GM12873 (cell line): ENCODE results near the gene SCARF1.

ENCODE experiments used
- TF ChIP-seq, protein P1 (sequence below): IDR thresholded peaks from 2 replicates; pipeline ENCODE4 v1.5.1; 2012; ENCODE audit warnings: low read depth, mild to moderate bottlenecking, moderate library complexity, low read length, control low read depth; ENCODE audit not compliant: insufficient read depth; ENCODE audit errors: missing control alignments

SCARF1 gene

DNA sequence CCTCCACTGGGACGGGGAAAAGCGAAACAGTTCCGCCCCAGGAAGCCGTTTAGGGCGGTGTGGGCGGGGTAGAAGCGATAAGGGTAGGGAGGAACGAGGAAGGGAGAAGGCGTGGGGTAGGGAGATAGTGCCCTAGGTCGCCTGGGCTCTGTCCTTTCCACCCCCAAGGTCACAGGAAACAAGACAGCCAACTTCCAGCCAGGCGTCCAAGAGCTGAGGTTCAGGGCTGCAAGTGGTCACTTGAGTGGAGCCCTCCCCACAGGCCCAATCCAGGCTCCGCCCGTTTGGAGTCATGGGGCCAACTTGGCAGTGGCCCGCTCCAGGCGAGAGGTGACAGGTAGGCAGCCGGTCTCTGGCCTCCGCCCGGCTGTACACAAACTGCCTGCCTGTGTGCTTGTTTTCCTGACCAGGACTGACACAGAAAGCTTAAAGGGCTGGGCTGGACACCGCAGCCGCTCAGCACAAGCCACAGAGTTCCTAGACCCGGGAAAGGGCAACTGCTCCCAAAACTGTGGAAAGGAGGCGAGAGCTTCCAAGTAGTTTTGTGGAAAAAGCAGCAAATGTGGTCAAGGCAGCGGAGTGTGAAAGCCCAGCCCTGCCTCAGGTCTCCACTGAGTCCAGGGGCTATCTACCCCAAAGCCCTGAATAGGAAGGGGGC, 4.4 kb upstream of the SCARF1 start, which contains the start of gene RILP:
Gene RILP, minus strand, starts transcription at position 23 of the 658 bp plus-strand sequence. CDS start 62 bp downstream, outside the sequence.
- TF ChIP-seq, protein P1, sequence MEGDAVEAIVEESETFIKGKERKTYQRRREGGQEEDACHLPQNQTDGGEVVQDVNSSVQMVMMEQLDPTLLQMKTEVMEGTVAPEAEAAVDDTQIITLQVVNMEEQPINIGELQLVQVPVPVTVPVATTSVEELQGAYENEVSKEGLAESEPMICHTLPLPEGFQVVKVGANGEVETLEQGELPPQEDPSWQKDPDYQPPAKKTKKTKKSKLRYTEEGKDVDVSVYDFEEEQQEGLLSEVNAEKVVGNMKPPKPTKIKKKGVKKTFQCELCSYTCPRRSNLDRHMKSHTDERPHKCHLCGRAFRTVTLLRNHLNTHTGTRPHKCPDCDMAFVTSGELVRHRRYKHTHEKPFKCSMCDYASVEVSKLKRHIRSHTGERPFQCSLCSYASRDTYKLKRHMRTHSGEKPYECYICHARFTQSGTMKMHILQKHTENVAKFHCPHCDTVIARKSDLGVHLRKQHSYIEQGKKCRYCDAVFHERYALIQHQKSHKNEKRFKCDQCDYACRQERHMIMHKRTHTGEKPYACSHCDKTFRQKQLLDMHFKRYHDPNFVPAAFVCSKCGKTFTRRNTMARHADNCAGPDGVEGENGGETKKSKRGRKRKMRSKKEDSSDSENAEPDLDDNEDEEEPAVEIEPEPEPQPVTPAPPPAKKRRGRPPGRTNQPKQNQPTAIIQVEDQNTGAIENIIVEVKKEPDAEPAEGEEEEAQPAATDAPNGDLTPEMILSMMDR: no peak

- TF ChIP-seq, protein P1: peak; percentile 84
Measured at GRCh38 chr17:1648963-1649843, 3.7 kb upstream of the SCARF1 start.

GRCh38 chr17:1648173-1648962, 2.8 kb upstream of the SCARF1 start:
- TF ChIP-seq, protein P1: no peak

- TF ChIP-seq, protein P1: no peak
Measured at GRCh38 chr17:1647802-1648171, 2.3 kb upstream of the SCARF1 start.

DNA sequence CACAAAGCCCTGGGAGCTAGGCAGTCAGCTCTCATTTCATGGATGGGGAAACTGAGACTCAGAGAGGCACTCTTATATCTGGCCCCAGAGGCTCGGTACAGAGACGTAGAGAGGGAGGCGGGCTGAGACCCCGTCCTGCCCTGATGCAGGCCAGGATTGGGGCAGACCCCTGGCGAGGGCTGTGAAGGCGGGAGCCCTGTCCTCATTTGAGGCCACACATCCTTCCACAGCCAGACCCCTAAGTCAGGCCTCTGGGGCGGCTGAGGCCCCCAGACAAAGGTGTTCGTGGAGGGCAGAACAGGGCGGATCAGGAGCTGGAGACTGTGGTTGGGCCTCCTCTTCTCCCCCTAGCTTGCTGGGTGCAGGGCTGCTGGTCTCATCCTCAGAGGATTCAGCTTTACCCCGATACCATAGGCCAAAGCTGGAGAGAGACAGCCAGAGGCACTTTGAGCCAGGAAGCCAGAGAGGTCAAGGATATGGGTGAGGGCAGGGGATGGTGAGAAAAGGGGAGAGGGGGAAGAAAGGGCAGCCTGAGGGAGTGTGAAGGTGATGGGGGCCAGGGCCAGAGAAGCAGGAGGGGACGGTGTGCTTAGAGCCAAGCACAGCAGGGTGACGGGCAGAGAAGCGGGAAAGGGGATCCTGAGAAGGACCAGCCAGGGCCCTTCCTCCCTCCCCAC, 805 bp upstream of the SCARF1 start:
- TF ChIP-seq, protein P1: no peak

DNA sequence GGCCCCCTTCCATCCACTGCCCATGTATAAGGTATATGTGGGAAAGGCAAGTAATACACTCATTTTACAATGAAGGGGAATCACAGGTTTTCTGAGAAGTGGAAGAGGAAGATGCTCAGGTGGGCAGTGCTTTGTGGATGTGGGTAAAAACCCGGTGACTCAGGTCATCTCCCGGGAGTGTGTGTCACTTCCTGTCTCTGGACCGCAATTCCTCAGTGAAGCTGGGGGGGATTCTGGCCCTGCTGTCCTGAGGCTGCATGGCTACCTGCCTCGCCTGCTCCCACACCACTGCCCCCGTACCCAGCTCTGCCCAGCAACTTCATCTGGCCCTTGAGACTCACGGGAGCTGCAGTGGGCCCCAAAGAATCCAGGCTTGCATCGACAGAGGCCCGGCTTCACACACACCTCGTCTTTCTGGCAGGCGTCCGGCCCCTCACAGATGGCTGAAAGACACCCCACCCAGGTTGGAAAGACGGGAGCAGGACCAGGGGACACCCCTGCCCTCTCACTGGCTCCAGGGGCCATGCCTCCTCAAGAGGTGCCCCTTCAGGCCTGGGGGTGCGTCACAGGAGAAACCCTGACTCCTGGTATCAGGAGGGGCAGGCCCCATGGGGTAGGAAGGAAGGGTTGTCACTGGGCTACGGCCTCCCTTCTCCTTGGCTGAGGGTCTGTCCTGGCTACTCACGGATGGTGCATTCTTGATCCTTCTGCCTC, 882 bp downstream of the SCARF1 start:
- TF ChIP-seq, protein P1: no peak
